ENCODE data around the gene AGPAT4.

The AGPAT4 gene

GRCh38 chr6:161255518-161255917 is 18.3 kb downstream of the AGPAT4 start:
- no peak for DNase-seq (ENCODE audit: low read depth in 3 of 3)

GRCh38 chr6:161254464-161255253 is 19.2 kb downstream of the AGPAT4 start:
- DNase-seq (ENCODE audit: low read depth in 3 of 3), result no peak

GRCh38 chr6:161254126-161254463 is 19.8 kb downstream of the AGPAT4 start:
- DNase-seq (ENCODE audit: low read depth in 3 of 3), result no peak

- no peak for DNase-seq (ENCODE audit: low read depth in 3 of 3)
Observed at GRCh38 chr6:161251345-161251744, 22.5 kb downstream of the AGPAT4 start.

GRCh38 chr6:161249327-161249726 is 24.5 kb downstream of the AGPAT4 start:
- no peak for DNase-seq (ENCODE audit: low read depth in 3 of 3)

- no peak for DNase-seq (ENCODE audit: low read depth in 3 of 3)
Observed at GRCh38 chr6:161246725-161247124, 27.1 kb downstream of the AGPAT4 start.

GRCh38 chr6:161245363-161245762 is 28.5 kb downstream of the AGPAT4 start:
- DNase-seq (ENCODE audit: low read depth in 3 of 3), result no peak

GRCh38 chr6:161244725-161245124 is 29.1 kb downstream of the AGPAT4 start:
- no peak for DNase-seq (ENCODE audit: low read depth in 3 of 3)

GRCh38 chr6:161242779-161243693 is 30.8 kb downstream of the AGPAT4 start:
- no peak for DNase-seq (ENCODE audit: low read depth in 3 of 3)

GRCh38 chr6:161242113-161242512 is 31.7 kb downstream of the AGPAT4 start:
- DNase-seq (ENCODE audit: low read depth in 3 of 3), result no peak

- no peak for DNase-seq (ENCODE audit: low read depth in 3 of 3)
Observed at GRCh38 chr6:161239001-161239400, 34.9 kb downstream of the AGPAT4 start.

- DNase-seq (ENCODE audit: low read depth in 3 of 3), result no peak
Observed at GRCh38 chr6:161238500-161238899, 35.4 kb downstream of the AGPAT4 start.

GRCh38 chr6:161238081-161238480 is 35.8 kb downstream of the AGPAT4 start:
- DNase-seq (ENCODE audit: low read depth in 3 of 3), result no peak

- DNase-seq (ENCODE audit: low read depth in 3 of 3), result no peak
Observed at GRCh38 chr6:161237176-161237575, 36.7 kb downstream of the AGPAT4 start.

- no peak for DNase-seq (ENCODE audit: low read depth in 3 of 3)
Observed at GRCh38 chr6:161235776-161236633, 37.9 kb downstream of the AGPAT4 start.

- no peak for DNase-seq (ENCODE audit: low read depth in 3 of 3)
Observed at GRCh38 chr6:161233986-161234661, 39.7 kb downstream of the AGPAT4 start.

- no peak for DNase-seq (ENCODE audit: low read depth in 3 of 3)
Observed at GRCh38 chr6:161232467-161232866, 41.4 kb downstream of the AGPAT4 start.

- DNase-seq (ENCODE audit: low read depth in 3 of 3), result no peak
Observed at GRCh38 chr6:161232010-161232409, 41.9 kb downstream of the AGPAT4 start.

GRCh38 chr6:161230339-161230738 is 43.5 kb downstream of the AGPAT4 start:
- DNase-seq (ENCODE audit: low read depth in 3 of 3), result no peak

GRCh38 chr6:161228921-161229591 is 44.8 kb downstream of the AGPAT4 start:
- DNase-seq (ENCODE audit: low read depth in 3 of 3), result no peak

GRCh38 chr6:161228096-161228495 is 45.8 kb downstream of the AGPAT4 start:
- no peak for DNase-seq (ENCODE audit: low read depth in 3 of 3)

All from stimulated activated CD4-positive, alpha-beta T cell treated with anti-CD3 and anti-CD28 coated beads, TNF-alpha, amount 100 ng/mL, for 4 hours (primary cell).